ENCODE data around the gene ADAM33. TPM values are rescaled to one million over a fixed set of nuclear protein-coding genes. Genes with fewer than 3 reads are reported as not detected.

The ADAM33 gene
- total RNA-seq, 2 donors from 2014 or later, result 18.2 to 38.3 TPM

- no peaks in the 10 kb centered on the region for H3K36me3 ChIP-seq
- no peak for DNase-seq (ENCODE audit: low spot score)
- no peaks in the 10 kb centered on the region for H3K4me1 ChIP-seq (replicated peaks)
- intact Hi-C loops (cut with DNase I), result no loop called here
- H3K27me3 ChIP-seq (replicated peaks; ENCODE audit: insufficient read depth), result no peaks in the 10 kb centered on the region
- H3K4me3 ChIP-seq, result no peak overlapping the region
- no peaks in the 10 kb centered on the region for H3K9me3 ChIP-seq
- H3K27ac ChIP-seq, result no peak overlapping the region
- TF ChIP-seq POLR2A (IDR thresholded peaks at IDR 0.05), result no peak
- no peak for TF ChIP-seq CTCF (IDR thresholded peaks at IDR 0.05)
- TF ChIP-seq POLR2AphosphoS5 (IDR thresholded peaks at IDR 0.05), result no peak
- 87% methylated on average over 16 of the region's 16 CpGs for WGBS
These were observed 17.2 kb upstream of the ADAM33 start for GRCh38 chr20:3699037-3699436.

GRCh38 chr20:3698591-3699001 lies 16.8 kb upstream of the ADAM33 start:
- H3K9me3 ChIP-seq, result no peaks in the 10 kb centered on the region
- WGBS, result 80% methylated on average over 6 of the region's 6 CpGs
- no peaks in the 10 kb centered on the region for H3K36me3 ChIP-seq
- H3K27ac ChIP-seq, result no peak overlapping the region
- H3K4me1 ChIP-seq (replicated peaks), result no peaks in the 10 kb centered on the region
- no peak for DNase-seq (ENCODE audit: low spot score)
- no peak overlapping the region for H3K4me3 ChIP-seq
- no peaks in the 10 kb centered on the region for H3K27me3 ChIP-seq (replicated peaks; ENCODE audit: insufficient read depth)
- TF ChIP-seq POLR2AphosphoS5 (IDR thresholded peaks at IDR 0.05) (no peak), CTCF (IDR thresholded peaks at IDR 0.05) (no peak), POLR2A (IDR thresholded peaks at IDR 0.05) (no peak)
- intact Hi-C loops (cut with DNase I), result no loop called here

DNA sequence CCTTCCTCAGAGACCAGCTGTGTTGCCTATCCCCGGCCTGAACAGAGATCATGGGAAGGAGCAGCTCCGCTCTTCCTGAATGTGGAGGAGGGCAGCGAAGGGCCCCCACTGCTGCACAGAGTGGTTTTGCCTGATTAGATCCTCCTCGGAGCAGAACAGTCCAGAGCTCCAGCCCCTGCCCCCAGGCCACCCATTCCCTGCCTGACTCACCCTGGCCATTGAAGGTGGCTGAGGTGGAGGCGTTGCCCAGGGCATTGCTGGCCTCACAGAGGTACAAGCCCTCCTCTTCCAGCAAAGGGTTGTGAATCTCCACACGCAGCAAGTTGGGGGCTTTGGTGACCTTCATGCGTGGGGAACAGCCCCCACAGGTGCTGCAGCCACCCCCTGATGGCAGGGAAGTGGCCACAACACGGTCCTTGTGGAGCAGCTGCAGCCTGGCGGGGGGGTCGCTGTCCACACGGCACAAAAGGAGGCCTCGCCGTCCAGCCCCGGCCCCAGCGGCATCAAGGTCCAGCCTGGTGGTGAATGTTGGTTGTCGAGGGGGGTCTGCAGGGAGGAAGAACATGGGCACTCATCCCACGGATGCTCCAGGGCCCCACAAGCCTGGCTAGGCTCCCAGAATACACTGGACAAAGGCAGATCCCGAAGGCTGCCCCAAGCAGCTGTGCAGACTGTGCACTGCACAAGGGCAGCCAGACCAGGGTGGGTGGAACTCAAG lies 15.9 kb upstream of the ADAM33 start:
- no peak for TF ChIP-seq CTCF (IDR thresholded peaks at IDR 0.05)
- no peak for TF ChIP-seq POLR2AphosphoS5 (IDR thresholded peaks at IDR 0.05)
- no peak for TF ChIP-seq POLR2A (IDR thresholded peaks at IDR 0.05)
- intact Hi-C loops (cut with DNase I), result no loop called here
- no peaks in the 10 kb centered on the region for H3K27me3 ChIP-seq (replicated peaks; ENCODE audit: insufficient read depth)
- 75% methylated on average over 16 of the region's 18 CpGs for WGBS
- H3K4me3 ChIP-seq, result no peak overlapping the region
- DNase-seq (ENCODE audit: low spot score), result no peak
- no peaks in the 10 kb centered on the region for H3K9me3 ChIP-seq
- no peak overlapping the region for H3K27ac ChIP-seq
- H3K4me1 ChIP-seq (replicated peaks), result no peaks in the 10 kb centered on the region
- H3K36me3 ChIP-seq, result no peaks in the 10 kb centered on the region

DNA sequence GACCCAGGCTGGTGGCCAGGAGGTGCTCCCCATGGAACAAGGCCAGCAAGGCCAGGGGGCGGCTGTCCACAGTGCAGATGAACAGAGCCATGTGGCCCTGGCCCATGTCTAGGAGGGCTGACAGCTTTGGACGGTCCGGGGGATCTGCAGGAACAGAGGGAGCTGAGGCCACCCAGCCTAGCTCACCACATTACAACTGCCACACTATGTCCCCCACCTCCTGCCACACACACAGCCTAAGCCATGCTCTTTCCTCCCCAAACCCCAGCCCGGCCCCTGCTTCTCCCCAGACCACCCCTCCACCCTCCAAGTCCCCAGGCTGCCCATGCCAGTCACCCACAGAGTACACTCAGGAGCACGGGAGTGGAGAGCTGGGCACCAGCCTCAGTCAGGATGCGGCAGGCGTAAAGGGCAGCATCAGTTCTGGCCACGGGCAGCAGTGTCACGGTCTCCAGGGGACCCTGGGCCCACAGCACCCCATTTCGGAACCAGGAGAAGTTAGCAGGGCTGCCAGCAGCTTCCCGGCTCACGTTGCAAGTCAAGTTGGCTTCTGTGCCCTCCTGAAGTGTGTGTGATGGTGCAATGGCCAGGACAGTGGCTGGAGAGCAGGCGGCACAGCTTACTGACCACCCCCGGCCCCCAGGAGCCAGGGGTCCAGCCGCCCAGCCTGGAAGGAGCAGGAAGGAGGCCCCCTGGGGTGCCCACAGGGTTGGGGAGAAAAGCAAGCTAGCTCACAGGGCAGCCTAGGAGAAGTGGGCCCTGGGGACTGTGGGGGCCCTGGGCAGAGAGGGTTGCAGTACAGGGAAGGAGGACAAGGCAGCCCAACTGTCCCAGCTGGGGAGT lies 15.2 kb upstream of the ADAM33 start:
- no peak for DNase-seq (ENCODE audit: low spot score)
- Histone ChIP-seq H3K4me3 (no peak overlapping the region), H3K4me1 (replicated peaks) (no peaks in the 10 kb centered on the region), H3K36me3 (no peaks in the 10 kb centered on the region), H3K27ac (no peak overlapping the region), H3K27me3 (replicated peaks; ENCODE audit: insufficient read depth) (no peaks in the 10 kb centered on the region), H3K9me3 (no peaks in the 10 kb centered on the region)
- TF ChIP-seq POLR2A (IDR thresholded peaks at IDR 0.05), result no peak
- no peak for TF ChIP-seq POLR2AphosphoS5 (IDR thresholded peaks at IDR 0.05)
- TF ChIP-seq CTCF (IDR thresholded peaks at IDR 0.05), result no peak
- intact Hi-C loops (cut with DNase I), result no loop called here
- 89% methylated on average over 12 of the region's 15 CpGs for WGBS
